Stimulated activated CD4-positive, alpha-beta T cell treated with anti-CD3 and anti-CD28 coated beads, Interleukin-15, amount 100 ng/mL, for 48 hours (primary cell): Measurements from ENCODE around the gene TMEM45A.
A peak's percentile ranks its signal among the peaks of the same experiment; 100 is the strongest.
"Not testable (repeated sequence)": the region's sequence is repeated elsewhere in the genome, so short reads cannot be mapped to it uniquely, and the experiment has no call there.

Experiments used
- DNase-seq, 2 donors: peaks; one replicate each; pipeline ENCODE4 v3.0.0-alpha.2; 2020; ENCODE audit warnings: low read depth in 2 of 2

Gene TMEM45A, protein sequence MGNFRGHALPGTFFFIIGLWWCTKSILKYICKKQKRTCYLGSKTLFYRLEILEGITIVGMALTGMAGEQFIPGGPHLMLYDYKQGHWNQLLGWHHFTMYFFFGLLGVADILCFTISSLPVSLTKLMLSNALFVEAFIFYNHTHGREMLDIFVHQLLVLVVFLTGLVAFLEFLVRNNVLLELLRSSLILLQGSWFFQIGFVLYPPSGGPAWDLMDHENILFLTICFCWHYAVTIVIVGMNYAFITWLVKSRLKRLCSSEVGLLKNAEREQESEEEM

DNA sequence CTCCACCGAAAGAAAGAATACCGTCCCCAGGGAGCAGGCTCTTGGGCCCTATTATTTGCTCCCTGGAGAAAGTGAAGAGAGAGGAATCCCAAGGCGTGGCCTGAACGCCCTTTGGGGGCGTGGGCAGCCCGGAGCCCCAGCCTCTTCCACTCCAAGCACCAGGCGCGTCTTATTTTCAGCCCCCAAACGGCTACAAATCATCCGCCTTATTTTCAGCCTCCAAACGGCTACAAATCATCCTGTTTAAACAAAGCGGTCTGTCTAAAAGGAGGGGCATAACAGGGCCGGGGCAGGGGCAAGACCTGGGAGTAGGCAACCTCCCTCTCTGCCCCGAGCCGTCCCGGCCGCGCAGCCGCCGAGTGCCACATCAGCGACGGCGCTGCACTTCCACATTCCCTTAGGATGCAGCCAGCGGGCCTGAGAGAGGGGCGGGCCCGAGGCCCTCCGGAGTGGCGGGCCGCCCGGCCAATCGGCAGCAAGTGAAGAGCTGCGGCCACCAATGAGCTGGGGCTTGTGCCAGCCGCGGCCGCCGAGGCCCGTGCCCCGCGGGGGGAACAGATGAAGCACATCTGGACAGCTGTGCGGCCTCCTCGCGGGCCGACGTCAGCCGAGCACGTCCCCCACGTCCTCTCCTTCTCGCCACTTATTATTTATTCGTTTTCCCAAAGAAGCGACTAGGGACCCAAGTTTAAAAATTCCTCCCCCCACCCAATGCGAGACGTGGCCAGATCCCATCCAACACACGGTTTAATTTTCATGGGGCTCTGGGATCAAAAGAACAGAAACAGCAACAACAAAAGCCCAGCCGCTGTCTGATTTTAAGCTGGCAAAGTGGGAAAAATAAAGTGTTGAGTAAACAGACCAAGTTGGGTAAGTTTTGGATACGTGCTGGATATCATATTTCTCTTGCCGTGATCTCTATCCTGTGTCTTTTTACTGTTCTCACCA lies at the start of gene TMEM45A:
TMEM45A (plus strand) TSS at position 561 of the 948 bp plus-strand sequence. CDS start 62,593 bp downstream, outside the sequence.
- peak; percentile 67 to 71 for DNase-seq

DNA sequence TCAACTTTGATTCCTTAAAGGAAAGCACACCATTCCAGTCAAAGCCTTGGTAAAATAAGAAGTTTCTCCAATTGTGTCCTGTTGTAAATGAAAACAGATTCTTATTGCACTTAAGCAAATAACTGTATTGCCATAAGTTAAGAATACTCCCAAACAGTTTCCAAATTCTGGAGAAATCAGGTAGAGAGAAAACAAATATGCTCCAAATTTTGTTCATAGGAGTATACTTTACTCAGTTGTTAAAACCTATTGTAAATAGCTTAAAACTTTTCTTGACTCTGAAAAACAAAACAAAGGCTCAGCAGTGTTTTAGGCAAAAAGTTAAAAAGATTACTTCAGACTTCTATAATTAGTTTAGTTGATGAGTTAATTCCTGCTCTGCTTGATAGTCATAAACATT lies 48.7 kb upstream of the TMEM45A start:
- no peak for DNase-seq

DNA sequence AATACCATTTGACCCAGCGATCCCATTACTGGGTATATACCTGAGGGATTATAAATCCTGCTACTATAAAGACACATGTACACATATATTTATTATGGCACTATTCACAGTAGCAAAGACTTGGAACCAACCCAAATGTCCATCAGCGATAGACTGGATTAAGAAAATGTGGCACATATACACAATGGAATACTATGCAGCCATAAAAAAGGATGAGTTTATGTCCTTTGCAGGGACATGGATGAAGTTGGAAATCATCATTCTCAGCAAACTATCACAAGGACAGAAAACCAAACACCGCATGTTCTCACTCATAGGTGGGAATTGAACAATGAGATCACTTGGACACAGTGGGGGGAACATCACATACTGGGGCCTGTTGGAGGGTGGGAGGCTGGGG lies 45.4 kb upstream of the TMEM45A start:
- not testable (repeated sequence) for DNase-seq

DNA sequence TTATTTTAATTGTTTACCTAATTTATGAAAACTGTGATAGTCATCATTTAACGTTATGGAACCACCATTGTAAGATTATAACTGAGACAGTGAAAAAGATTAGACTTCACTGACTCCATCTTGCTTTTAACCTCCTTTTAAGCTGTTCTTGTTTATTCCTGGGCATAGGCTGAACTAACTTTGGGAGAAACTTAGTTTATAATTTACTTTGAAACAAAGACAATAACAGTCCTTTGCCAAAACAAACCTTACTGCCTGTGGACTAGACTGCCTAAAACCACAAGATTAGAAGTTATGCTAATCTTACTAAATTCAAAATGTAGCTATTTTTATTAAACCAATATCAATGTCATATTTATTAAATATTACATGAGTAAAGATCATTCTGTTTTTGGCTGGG lies 44.3 kb upstream of the TMEM45A start:
- DNase-seq: no peak

DNA sequence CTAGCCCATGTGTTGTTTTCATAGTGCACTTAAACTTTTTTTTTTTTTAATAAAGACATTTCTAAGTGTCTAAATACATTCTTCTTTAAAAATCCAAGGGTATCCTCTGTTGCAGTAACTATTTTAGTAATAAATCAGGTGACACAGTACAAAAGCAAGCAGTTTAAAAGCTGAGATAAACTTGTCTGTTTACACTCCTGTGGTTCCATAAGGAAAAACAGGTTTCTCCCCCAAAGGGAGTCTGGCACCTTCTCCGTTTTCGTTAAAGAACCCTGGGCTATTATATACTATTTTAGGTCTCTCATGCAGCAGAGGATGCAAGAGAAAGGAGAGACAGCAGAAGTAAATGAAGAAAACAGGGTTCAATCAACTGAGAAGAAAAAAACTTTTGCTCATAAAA lies 43.2 kb upstream of the TMEM45A start:
- DNase-seq: no peak

DNA sequence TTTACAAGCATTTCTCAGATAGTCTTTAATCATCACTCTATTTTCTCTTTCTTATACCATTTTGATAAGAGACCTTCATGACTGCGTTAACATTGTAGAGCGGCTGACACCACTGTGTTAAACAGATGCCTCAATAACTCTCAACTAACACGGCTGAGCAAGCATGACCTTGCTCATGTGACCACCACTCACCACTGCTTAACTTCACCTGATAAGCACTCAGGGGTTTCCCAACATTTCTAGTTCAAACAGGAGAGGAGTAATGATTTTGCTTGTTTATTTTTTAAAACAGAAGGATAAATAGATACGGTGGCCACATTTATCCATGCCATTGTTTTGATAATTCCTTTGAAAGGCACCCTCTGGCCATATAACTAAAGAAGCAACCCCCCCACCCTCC lies 37.7 kb upstream of the TMEM45A start:
- DNase-seq: no peak

DNA sequence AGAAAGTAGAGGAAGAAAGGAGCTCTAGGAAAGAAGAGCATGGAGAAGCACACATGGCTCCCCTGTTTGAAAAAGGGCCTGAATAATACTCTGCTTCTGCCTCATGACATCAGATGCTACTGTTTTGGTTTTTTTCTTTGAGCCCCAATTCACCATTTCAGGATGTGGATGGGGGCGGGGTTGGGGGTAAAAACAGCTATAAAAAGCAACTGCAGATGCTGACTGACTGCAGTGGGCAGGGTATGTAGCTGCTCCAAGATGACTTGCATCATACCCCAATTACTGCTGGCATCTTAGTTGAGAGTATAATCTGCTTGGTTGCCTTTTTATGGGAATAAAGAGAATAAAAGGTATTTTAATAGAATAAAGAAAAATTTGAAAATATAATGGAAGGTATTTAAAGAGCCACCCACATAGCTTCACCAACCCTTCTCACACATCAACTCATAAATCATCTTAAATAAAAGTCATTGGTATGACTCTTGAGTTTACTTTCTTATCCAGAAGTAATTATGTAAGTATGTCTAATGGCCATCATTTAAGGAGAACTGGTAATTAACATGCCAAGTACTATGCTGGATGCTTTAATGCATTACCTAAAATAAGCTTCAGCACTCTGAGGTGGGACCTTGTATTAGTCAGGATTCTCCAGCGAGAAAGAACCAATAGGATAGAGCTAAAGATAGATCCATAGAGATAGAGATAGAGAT lies 36.4 kb upstream of the TMEM45A start:
- no peak for DNase-seq

DNA sequence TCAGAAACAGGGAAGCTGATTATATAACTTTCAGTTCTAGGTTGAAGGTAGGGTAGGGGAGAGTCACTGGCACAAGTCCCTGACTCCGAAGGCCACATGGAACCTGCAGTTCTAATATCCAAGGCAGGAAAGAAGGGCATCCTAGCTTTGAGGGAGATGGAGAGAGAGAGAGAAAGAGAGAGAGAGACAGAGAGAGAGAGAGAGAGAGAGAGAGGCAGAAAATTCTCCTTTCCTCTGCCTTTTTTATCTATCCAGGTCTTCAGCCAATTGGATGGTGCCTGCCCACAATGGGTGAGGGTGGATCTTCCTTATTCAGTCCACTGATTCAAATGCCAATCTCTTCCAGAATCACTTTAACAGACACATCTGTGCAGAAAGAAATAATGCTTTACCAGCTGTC lies 35.7 kb upstream of the TMEM45A start:
- no peak for DNase-seq

DNA sequence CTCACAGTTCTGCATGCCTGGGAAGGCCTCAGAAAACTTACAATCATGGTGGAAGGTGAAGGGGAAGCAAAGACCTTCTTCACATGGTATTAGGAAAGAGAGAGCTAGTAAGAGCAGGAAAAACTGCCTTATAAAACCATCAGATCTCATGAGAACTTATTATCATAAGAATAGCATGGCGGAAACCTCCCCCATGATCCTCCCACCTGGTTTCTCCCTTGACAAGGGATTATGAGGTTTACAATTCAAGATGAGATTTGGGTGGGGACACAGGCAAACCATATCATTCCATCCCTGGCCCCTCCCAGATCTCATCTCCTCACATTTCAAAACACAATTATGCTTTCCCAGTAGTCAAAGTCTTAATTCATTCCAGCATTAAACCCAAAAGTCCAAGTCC lies 34.6 kb upstream of the TMEM45A start:
- DNase-seq: no peak

DNA sequence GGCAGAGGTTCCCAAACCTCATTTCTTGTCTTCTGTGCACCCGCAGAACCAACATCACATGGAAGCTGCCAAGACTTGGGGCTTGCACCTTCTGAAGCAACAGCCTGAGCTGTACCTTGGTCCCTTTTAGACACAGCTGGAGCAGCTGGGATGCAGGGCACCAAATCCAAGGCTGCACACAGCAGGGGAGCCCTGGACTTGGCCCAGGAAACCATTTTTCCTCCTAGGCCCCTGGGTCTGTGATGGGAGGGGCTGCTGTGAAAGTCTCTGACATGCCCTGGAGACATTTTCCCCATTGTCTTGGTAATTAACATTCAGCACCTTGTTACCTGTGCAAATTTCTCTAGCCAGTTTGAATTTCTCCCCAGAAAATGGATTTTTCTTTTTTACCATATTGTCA lies 33.6 kb upstream of the TMEM45A start:
- DNase-seq: no peak

DNA sequence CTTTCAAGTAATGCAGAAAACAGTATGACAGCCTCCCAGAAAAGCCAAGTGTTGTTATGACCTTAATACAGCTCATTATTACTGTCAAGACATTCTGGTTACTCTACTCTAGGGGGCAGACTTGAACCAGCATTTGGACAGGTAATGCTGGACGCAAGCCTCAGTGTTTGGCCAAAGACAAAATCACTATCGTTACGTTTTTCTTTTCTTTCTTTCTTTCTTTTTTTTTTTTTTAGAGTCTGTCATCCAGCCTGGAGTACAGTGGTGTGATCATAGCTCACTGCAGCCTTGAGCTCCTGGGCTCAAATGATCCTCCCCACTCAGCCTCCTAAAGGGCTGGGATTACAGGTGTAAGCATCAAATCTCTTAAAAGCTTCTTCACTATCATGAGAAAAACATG lies 29.4 kb upstream of the TMEM45A start:
- no peak for DNase-seq

DNA sequence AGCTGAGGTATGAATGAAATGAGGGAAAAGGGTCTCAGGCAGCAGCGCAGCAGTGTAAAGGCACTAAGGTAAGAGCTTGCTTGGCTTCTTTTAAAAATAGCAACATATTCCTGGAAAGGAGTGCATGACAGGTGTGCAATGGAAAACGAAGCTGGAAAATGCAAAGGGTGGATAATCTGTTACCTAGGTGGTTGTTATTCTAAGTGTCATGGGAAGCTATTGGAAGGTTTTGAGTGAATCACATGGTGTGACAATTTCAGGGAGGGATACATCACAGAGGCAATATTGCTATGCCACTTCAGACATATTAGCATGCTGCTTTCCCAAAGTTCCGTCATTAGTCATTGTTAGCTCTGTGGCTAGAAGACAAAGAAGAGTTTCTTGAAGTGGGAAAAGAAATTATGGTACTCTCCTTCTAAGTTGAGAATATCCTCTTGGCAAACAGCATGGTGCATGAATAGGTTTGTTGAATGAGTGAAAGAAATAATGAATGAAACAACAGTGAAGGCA lies 28.7 kb upstream of the TMEM45A start:
- no peak for DNase-seq

DNA sequence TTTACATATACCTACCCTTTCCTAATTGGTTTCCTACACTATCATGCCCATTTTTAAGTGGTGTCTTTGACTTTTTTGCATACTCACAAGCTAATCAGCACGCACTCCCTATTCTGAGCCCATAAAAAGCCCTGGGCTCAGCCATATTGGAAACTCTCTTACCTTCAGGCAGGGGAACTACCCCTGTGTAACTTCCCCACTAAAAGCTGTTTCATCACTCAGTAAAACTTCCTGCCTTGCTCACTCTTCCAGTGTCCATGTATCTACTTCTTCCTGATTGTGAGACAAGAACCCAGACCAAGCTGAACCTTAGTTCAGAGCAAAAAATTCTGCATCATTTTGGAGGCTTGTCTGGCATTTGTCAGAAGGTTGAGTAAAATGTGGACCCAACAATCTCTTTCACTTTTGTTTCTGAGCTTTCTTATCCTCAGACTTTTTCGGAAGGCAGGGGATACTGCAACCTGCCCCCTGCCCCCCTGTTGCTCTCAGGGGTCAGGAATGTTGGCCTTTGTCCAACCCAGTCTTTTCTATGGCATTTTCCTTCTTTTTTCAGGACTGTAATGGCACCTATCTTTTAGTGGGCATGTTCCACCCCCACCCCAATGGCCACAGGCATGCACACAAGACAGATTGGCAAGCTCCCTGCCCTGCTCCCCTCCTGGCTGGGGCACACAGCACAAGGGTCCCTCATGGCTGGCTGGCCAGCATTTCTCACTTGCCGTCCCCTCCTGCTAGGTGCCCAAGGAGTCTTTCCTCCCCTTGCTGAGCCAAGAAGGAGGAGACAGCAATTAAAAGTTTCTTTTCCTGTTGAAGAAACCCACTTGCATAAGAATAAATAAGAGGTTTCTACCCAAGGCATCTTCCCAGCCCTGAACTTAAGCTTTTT lies 26.3 kb upstream of the TMEM45A start:
- DNase-seq: no peak

DNA sequence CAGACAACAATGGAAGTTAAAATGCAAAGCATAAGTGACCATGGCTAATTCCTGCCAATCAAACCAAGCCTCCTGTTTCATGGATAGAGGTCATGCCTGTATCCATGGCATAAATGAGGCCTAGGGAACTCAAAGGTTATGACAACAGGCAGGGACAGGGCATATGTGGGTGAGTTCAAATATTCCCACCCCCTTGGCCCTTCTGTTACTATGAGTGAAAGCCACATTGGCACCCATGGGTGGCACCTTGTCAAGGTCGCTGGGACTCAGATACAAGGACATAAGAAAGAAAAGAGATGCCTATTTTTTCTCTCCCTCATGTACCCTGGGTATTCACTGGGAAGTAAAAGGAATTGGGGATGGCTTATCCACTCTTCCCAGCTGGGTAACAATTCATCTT lies 25.3 kb upstream of the TMEM45A start:
- no peak for DNase-seq

DNA sequence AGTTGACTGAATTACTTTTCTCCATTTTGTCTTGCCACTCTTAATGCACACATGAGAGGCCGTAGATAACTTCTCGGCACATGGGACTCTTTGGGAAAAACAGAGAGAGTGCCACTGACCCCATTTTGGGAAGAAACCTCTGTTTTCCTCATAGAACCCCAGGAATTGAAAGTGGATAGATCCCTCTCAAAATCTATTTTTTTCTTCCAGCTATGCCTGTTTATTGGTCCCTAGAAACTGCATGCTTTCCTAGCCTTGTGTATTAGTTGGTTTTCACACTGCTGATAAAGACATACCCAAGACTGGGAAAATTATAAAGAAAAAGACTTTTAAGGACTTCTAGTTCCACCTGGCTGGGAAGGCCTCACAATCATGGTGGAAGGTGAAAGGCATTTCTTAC lies 23.7 kb upstream of the TMEM45A start:
- DNase-seq: no peak

DNA sequence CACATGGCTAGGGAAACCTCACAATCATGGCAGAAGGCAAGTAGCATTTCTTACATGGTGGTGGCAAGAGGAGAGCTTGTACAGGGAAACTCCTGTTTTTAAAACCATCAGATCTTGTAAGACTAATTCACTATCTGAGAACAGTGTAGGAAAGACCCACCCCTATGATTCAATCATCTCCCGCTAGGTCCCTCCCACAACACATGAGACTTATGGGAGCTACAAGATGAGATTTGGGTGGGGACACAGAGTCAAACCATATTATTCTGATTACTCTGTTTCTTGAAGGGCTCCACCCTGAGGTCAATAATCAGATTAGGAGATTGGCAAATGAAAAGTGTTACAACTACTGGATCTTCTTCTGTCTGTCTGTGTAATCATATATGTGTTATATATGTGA lies 21.5 kb upstream of the TMEM45A start:
- DNase-seq: no peak

DNA sequence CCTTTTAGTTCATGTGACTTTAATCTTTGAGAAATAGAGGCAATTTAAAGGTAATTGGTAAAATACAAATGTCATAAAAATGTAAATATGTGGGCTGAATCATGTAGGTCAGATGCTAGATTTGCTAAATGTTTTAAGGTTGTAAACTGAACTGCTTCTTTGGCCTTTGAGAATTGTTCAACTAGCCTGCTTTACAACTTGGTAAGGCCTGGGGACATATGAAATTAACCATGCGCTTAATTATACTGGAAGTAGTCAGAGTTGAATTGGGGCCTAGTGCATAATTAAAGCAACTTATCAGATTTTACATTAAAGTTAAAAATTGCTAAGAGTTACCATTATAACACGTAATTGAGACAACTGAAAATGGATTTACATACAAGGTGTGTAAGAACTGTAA lies 21.0 kb upstream of the TMEM45A start:
- no peak for DNase-seq

DNA sequence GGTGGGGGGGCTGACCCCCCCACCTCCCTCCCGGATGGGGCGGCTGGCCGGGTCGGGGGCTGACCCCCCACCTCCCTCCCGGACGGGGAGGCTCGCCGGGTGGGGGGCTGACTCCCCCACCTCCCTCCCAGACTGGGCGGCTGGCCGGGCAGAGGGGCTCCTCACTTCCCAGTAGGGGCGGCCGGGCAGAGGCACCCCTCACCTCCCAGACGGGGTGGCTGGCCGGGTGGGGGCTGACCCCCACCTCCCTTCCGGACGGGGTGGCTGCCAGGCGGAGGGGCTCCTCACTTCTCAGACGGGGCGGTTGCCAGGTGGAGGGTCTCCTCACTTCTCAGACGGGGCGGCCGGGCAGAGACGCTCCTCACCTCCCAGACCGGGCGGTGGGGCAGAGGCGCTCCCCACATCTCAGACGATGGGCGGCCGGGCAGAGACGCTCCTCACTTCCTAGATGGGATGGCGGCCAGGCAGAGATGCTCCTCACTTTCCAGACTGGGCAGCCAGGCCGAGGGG lies 14.5 kb upstream of the TMEM45A start:
- not testable (repeated sequence) for DNase-seq

DNA sequence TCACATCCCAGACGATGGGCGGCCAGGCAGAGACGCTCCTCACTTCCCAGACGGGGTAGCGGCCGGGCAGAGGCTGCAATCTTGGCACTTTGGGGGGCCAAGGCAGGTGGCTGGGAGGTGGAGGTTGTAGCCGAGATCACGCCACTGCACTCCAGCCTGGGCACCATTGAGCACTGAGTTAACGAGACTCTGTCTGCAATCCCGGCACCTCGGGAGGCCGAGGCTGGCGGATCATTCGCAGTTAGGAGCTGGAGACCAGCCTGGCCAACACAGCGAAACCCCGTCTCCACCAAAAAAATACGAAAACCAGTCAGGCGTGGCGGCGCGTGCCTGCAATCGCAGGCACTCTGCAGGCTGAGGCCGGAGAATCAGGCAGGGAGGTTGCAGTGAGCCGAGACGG lies 13.9 kb upstream of the TMEM45A start:
- not testable (repeated sequence) for DNase-seq

DNA sequence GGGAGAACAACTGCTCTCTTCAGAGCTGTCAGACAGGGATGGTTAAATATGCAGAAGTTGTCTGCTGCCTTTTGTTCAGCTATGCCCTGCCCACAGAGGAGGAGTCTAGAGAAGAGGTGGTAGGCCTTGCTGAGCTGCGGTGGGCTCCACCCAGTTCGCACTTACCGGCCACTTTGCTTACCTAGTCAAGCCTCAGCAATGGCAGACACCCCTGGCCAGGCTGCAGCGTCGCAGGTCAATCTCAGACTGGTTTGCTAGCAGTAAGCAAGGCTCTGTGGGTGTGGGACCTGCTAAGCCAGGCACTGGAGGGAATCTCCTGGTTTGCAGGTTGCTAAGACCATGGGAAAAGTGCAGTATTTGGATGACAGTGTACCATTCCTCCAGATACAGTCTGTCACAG lies 12.3 kb upstream of the TMEM45A start:
- no peak for DNase-seq

DNA sequence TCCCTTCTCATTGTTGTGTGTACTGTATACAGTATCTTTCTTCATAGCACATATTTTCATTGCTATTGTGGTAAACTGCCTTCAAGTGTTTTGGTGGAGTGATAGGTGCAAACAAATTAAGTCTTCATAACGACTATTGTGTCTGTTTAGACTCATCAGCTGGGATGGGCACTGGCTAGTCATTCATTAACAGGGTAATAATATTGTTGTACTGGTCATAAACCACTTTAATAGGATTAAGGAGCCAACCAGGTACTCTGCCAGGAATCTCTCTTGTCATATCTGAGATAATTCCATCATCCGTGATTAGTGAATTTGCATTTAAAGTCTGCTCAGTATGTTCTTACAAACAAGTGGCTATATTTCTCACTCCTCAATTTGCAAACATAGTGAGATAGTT lies 10.2 kb upstream of the TMEM45A start:
- no peak for DNase-seq
